HL-60 (cell line): ENCODE results near the gene STRA6.

Experiments
- CTCF ChIP-seq: IDR thresholded peaks from one replicate; pipeline ENCODE4 v1.5.1; 2011; ENCODE audit warnings: low read length, control low read depth, inconsistent platforms; ENCODE audit not compliant: insufficient read depth
- REST ChIP-seq: IDR thresholded peaks from 2 replicates; pipeline ENCODE4 v1.6.1; 2012; ENCODE audit warnings: low read depth; ENCODE audit not compliant: insufficient replicate concordance

GRCh38 chr15:74137537-74137894 lies 65.1 kb downstream of the STRA6 start:
- TF ChIP-seq CTCF (no peak), REST (no peak)
